SW480 (cell line): ENCODE measurements around the gene WDR64.

Source experiments
- DNase-seq: peaks from one replicate; pipeline ENCODE4 v3.0.0-alpha.2; 2016; ENCODE audit warnings: low spot score

Gene WDR64

DNA sequence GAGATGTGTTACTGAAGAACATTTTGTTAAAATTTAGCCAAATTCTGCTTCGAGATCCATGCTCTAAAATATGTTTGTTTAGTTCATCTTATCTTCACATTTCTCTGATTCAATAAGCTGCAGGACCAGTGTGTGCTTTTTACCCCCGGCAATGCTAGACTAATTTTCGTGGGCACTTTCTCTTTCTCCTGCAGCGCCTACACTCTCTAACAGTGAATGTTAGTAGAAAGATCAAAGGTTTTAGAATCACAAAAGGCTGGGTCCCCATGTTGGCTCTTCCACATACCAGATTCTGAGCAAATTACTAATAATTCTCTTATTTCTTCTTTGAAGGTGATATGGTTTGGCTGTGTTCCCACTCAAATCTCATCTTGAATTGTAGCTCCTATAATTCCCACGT lies 20.4 kb upstream of the WDR64 start:
- no peak for DNase-seq

DNA sequence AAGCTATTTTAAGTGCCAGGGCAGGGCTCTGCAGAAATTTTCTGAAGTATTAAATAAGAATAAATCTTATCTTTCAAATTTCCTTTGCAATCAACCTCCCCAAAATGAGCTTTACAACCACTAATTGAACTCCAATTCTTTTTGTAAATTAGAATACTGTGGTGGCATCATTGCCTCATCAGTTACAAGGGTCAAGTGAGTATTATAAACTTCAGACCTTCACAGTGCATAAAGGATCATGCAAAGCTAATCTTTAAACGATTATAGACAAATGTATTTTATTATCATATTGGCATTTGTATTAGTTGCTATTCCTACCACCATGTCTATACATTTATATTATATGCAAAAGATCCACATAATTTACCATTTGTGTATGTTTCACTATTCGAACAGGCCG lies 19.1 kb upstream of the WDR64 start:
- no peak for DNase-seq

GRCh38 chr1:241635556-241636152 lies 16.4 kb upstream of the WDR64 start:
- DNase-seq = no peak

GRCh38 chr1:241636291-241636690 lies 15.8 kb upstream of the WDR64 start:
- DNase-seq = no peak

GRCh38 chr1:241637046-241637590 lies 15.0 kb upstream of the WDR64 start:
- DNase-seq = no peak

DNA sequence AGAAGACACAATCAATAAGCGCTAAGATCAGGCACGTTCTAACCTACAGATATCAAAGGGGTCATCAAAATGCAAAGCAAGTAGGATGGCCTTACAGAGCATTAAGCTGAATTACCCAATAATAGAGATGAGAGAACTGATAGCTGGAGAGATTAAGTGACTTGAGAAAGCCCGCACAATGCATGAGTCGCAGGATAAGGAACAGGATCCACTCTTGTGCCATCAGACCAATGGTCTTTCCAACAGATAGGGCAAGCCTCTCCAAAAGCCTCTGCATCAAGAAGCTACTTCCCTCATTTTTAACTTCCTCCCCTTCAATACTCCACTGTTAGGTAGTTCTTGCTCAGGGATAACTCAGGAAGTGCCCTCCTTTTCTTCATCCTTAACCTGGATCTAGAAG lies 14.5 kb upstream of the WDR64 start:
- DNase-seq = no peak

- DNase-seq = no peak
Measured at GRCh38 chr1:241638099-241638682, 13.9 kb upstream of the WDR64 start.

DNA sequence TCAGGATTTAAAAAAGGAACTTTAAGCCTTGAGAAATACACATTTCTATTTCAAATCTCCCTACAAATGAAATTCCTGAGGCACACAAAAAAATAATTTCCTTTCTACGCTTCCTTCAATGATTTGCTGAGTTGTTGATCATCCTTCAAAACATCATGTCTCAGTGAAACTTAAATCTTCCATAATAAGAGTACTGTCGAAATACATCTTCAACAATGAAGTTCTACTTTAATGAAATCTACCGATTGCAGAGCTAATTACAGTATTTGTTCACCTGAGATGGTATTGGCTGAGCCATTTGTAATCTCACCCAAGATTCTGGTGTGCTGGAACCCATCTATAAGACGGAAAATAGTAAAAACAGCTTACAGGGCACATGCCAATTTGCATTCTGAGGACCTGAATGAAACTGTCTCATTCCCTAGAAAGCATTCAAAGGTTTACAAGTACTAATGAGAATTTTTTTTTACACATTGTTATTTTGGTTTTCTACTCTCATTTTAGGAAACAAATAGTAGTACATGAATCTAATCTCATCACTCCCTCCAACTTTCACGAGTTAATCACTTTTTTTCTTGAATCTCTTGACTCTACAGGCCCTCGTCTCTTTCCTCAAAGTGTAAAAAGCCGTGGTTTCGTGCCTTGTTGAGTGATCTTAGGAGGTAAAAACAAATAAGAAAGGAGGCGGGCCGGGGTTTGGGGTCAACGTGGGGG lies 13.0 kb upstream of the WDR64 start:
- DNase-seq = no peak

GRCh38 chr1:241639623-241640148 lies 12.4 kb upstream of the WDR64 start:
- peak; percentile 68 for DNase-seq

- peak; percentile 84 for DNase-seq
Measured at GRCh38 chr1:241640149-241640866, 11.8 kb upstream of the WDR64 start, which contains the start of the genes CHML and OPN3. Gene CHML (minus strand): TSS chr1:241640369. CDS start chr1:241635766, 4,603 bp downstream. Gene OPN3 (minus strand): TSS chr1:241640369. CDS start chr1:241640254, 115 bp downstream.

DNA sequence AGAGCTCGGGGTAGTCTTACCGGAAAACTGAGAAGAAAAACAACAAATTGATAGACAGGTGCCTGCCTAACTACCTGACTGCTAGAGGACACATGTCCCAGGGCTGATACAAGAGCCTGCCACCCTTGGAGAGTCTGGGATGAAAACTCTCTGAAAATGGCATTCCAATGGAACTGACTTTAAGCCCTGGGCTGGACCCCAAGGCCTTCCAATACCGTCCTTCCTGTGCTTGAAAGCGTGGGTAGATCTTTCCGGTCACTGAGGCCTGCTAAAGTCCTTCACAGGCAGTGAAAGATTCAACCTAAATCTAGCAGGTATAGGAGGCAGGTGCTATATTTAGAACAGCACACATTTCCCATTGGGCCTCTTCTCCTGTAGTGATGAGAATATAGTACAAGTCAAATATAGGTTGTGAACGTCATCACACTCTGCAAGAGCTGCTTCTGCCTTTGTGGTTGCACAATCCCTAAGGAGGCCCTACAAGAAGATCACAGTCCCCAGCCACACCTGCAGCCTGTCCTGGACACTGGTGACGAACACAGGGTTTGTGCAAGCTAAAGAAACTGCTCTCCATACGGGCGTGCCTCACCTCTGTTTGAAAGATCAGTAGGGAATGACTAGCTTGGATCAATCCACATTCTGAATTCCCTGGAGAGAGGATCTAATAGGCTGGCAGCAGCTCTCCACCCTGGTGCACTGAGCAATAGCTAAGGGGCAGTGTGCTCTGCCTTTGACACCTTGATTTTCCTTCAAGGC lies 11.0 kb upstream of the WDR64 start:
- DNase-seq = no peak

DNA sequence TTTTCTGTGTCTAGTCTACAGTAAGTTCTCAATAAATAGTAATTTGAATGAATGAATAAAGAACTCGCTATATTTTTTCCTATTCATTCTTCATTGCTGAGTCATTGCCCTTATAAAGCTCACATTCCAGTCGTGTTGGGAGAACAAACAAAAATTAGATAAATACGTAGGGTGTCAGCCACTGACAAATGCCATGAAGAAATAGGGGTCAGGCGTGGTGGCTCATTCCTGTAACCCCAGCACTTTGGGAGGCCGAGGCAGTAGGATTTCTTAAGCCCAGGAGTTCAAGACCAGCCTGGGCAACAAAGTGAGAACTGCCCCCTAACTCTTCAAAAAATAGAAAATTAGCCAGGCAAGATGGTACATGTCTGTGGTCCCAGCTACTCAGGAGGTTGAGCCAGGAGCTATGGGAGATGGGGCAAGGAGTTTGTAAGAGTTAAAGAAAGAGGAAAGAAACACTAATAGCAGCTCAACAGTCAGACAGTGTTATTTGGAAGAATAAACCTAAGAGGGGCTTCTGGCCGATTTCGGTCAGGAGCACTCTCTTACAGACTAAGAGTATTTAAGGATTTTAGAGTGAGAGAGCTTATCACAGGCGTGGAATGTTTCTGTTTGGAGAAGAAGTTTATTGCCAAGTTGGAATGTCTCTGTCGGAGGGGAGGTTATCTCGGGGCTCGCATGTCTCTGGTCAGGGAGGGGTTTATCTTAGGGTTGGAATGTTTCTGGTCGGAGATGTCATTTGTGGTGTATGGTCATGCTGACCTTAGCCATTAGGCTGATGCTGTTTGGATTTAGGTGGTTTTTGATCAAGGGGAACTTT lies 10.1 kb upstream of the WDR64 start:
- DNase-seq = peak; percentile 14

DNA sequence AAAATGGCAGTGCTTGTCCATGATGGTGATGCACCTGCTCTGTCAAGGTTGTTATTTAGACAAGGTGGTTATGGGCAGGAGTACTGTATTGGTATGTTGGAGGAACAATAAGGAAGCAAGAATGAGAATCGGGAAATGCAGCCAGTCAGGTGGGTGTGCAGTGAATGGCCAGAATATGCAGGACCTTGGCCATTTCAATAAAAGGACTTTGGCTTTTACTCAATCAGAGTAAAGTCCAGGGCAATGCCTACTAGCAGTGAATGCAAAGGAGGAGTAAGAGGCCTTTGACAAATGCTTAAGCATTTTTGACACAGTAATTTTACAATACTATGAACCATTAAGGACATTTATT lies 9.5 kb upstream of the WDR64 start:
- DNase-seq = no peak

DNA sequence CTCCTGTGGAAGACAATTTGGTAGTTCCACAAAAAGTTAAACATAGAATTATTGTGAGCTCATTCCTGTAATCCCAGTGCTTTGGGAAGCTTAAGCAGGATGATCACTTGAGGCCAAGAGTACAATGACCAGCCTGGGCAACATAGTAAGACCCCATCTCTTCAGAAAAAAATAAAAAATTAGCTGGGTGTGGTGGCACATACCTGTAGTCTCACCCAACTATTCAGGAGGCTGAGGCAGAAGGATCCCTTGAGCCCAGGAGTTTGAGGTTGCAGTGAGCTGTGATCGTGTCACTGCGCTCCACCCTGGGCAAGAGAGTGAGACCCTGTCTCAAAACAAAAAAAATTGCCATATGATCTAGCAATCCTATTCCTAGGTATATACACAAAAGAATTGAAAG lies 7.8 kb upstream of the WDR64 start:
- no peak for DNase-seq

DNA sequence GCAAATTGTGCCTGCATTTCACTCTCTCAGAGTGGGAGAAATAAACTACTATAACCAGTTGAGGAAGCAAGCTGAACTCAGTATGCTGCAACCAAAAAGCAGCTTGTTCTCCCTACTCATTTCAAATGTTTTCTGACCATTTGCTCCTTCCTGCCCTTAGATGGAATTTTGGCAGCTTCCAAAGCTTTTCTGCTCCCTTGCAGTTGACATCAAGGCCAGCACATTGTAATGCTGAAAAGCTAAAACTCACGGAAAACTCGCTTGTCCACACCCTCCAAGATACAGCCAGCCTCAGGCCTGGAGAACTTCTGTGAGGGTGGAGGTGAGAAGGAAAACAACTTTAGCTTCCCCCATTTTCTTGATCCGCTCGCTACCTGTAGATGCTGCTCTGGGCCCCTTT lies 6.9 kb upstream of the WDR64 start:
- DNase-seq = no peak

DNA sequence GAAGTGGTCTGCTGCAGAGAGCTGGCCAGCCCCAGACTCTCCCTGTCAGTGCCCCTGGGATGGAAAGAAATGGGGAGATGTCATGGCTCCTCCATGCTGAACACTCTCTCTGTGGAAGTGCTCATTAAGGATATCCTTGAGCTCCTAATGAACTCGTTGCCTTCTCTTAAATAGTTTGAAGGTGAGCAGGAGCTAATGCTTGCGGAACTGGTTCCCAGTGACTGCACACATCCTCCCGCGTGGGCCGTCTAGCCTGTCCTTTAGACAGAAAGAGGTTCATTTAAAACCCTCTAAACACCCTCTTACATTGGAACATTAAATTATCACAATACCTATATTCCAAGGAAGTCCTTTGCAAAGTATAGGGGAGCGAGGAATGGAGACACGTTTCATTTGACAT lies 5.9 kb upstream of the WDR64 start:
- DNase-seq = no peak

DNA sequence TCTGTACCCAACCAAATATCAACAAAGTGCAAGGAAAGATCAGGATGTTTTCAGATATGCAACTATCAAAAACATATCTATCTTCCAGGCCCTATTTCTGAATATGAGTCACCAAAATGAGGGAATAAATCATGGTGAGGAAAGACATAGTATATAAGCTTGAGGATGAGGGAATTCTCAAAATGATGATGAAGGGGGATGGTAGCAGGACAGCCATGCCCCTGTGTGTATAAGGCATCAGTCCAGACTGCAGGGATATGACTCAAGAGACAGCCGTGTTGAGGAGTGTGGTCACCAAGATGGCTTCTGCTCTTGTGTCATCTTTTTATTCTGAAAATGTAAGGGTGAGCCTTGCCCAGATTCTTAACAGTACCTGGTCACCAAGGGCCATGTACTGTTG lies 4.4 kb upstream of the WDR64 start:
- DNase-seq = no peak

DNA sequence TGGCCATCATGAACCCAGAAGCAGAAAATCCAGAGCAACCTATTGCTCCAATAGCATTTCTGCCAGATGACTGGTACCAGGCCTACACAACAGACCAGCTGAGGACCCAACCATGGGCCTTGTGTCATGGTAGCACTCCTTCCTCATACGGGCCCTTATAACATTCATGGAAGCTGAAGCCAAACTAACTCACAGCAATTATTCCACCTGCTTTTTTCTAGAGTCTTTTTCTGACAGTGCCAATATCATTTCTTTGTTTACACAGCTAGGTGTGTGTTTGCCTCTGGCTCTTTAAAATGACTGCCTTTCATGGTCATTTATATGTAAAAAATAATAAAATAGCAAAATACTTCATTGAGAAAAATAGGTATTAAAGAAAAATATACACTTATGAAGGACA lies 3.9 kb upstream of the WDR64 start:
- DNase-seq = no peak

DNA sequence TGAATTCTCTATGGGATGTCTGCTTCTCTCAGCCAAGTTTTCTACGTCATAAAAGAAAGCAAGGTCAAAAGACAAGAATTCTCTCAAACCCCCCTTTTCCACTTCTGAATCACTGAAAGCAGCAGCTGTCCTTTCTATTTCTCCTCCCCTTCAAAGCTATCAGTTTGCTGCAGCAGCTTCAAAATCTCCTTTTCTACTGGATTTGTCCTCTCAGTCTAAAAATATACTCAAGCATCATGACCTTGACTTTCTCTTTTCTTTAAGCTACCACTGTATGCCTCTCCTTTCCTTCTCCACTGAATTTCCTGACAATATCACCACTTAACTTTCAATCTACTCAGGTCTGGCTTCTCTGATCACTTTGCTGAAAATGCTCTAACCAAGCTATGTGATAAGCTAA lies 1.9 kb downstream of the WDR64 start:
- no peak for DNase-seq

GRCh38 chr1:241654641-241655040 lies 2.6 kb downstream of the WDR64 start:
- no peak for DNase-seq
